Effector CD8-positive, alpha-beta T cell (primary cell): Measurements from ENCODE around the gene PHF13.

ENCODE experiments used
- DNase-seq: peaks from one replicate; lab custom pipeline; 2025; lab: John Stamatoyannopoulos, UW
- total RNA-seq, 4 experiments: gene quantifications; one replicate each; lab custom pipeline; 2026; lab: John Stamatoyannopoulos, UW

PHF13 gene
- total RNA-seq: 22.9 to 29.3 (median 25.4) reads per million in 4 experiments

DNA sequence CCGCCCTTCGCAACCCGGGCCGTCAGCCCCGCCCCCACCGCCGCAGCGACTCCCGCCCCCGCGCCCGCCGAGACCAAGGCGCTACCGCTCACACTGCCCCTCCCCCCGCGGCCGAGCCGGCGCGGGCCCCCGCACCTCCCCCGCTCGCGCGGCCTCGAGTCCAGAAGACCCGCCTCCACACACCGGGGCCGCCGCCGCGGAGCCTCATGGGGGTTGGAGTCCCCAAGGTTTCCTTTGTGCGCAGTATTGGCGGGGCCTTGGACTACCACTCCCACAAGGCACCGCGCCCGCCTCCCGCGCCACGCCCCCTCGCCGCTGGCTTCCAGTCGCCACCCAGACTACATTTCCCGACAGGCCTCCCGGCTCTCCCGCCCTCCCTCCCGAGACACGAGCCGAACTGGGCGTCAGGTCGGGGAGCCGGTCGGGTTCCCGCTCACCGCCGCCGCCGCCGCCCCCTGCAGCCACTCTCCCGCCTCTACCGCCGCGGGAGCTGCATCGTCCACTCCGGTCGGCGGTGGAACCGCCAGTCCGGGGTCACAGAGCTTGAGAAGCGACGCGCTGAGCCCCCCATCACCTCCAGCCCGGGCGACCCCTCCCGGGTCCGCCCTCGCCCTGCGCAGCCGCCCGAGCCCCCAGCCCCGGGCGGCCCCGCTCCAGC lies at the start of gene PHF13:
Gene PHF13 (plus strand): TSS at position 371 of the 658 bp plus-strand sequence. CDS start 336 bp downstream, outside the sequence.
- peak; percentile 99 for DNase-seq

DNA sequence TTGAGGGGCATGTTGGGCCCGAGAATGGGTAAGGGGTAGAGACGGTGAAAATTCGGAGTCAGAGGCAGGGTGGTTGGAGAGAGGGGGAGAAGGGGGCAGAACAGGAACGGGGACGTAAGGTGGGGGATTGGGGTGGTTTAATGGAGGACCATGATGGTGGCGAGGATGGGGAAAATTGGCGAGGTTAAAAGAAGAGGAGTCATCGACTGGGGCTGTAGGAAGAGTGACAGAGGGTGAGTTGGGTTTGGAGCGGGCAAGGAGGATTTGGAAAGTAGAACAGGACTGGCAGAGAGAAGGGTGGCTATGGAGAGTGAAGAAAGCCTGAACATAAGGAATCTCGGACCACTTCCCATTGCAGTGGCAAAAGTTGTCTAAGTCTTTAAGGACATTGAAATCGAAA lies 44.5 kb upstream of the PHF13 start:
- no peak for DNase-seq

DNA sequence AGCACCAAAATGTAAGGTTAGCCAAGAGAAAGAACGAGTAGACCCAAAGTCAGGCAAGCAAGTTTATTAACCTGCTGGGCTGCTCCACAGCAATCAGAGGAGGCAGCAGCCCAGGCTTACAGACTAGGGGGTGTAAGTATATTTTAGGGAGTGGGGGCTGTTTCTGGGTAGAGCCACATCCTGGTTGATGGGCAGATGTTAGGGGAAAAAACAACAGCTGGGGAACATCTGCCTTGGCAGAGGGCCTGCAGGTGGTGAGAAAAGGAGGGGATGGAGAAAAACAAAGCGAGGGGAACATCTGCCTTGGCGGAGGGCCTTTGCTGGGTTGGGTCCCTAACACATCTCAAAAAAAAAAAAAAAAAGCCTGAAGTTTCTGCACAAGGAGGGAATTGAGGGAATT lies 43.4 kb upstream of the PHF13 start:
- no peak for DNase-seq

DNA sequence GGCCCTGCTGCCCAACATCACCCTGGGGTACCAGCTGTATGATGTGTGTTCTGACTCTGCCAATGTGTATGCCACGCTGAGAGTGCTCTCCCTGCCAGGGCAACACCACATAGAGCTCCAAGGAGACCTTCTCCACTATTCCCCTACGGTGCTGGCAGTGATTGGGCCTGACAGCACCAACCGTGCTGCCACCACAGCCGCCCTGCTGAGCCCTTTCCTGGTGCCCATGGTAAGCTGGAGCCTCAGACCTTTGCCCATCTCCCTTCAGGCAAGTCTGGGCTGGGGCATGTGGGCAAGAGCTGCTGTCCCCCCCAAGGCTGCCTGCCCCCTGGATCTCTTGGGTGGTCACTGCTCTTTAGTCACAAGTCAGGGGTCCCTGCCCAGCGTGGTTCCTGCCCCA lies 42.5 kb upstream of the PHF13 start:
- no peak for DNase-seq

DNA sequence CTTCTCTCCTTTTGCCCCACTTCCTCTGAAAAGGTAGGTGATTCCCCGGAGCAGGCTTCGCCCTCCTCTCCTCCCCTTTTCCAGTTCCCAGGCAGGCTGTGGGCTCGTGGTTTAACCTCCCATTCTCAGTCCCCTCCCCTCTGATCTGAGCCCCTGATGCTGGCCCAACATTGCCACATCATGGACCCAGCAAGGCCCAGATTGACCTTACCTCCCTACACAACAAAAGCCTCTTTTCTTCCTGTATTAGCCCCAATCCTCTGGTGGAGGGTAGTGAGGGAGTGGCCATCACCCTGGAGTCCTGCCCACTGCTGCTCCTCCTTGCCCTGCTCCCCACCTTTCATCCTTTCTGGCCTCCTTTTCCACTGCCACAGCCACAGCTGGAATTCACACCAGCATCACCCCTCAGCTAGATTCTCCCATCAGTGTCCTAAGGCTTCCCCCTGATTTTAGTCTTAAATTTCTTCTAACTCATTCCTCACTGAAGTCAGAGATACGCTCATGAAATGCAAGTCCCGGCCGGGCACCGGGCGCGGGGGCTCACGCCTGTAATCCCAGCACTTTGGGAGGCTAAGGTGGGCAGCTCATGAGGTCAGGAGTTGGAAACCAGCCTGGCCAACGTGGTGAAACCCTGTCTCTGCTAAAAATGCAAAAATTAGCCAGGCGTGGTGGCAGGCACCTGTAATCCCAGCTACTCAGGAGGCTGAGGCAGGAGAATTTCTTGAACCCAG lies 40.7 kb upstream of the PHF13 start:
- no peak for DNase-seq

DNA sequence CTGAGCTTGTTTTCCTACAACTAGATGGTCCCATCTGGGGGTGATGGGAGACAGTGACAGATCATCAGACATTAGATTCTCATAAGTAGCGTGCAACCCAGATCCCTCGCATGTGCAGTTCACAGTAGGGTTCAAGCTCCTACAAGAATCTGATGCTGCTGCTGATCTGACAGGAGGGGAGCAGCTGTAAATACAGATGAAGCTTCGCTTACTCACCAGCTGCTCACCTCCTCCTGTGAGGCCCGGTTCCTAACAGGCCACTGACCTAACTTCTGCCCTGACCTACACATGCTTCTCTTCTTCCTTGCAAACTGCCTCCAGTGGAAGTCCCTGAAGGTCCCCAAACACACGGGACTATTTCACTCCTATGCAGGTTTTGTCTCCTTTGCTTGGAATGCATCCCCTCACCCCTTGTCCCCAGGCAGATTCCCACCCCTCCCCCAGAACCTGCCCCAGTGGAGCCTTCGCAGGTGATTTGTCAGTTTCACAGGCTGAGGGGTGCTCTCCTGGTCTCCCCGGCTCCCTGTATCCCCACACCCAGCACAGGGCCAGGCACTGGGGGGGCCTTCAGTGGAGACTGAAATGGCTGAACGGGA lies 39.4 kb upstream of the PHF13 start:
- DNase-seq: no peak

DNA sequence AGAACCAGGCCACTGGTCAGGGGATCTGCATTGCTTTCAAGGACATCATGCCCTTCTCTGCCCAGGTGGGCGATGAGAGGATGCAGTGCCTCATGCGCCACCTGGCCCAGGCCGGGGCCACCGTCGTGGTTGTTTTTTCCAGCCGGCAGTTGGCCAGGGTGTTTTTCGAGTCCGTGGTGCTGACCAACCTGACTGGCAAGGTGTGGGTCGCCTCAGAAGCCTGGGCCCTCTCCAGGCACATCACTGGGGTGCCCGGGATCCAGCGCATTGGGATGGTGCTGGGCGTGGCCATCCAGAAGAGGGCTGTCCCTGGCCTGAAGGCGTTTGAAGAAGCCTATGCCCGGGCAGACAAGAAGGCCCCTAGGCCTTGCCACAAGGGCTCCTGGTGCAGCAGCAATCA lies 38.7 kb upstream of the PHF13 start:
- DNase-seq: no peak

DNA sequence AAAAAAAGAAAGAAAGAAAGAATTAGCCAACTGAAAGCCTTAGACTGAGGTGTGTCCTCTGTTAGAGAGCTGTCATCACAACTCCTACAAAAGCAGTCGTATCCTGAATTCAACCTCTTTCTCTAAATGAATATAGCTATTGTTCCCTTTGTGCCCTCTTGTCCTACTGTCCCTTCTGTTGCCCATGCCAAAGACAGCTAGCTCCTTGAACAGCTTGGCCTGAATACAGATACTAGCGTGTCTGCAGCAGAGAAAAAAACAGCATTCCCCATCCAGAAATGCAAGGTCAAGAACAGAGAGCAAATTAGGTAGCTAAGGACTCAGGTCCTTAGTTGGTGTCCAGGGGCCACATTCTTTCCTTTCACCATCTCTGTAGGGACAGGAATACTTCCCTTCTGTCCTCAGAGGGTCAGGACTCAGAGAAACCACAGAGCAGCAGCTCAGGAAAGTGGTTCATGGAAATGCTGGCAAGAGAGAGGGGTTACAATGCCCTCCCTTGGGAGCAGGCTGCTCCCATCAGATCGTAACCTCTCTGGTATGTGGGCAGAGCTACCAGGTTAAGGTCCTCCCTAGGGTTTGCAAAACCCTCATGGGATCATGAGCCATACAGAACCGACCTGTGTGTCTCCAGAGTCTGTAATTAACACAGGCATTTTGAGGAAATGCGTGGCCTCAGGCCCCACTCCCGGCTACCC lies 35.6 kb upstream of the PHF13 start:
- DNase-seq: no peak

DNA sequence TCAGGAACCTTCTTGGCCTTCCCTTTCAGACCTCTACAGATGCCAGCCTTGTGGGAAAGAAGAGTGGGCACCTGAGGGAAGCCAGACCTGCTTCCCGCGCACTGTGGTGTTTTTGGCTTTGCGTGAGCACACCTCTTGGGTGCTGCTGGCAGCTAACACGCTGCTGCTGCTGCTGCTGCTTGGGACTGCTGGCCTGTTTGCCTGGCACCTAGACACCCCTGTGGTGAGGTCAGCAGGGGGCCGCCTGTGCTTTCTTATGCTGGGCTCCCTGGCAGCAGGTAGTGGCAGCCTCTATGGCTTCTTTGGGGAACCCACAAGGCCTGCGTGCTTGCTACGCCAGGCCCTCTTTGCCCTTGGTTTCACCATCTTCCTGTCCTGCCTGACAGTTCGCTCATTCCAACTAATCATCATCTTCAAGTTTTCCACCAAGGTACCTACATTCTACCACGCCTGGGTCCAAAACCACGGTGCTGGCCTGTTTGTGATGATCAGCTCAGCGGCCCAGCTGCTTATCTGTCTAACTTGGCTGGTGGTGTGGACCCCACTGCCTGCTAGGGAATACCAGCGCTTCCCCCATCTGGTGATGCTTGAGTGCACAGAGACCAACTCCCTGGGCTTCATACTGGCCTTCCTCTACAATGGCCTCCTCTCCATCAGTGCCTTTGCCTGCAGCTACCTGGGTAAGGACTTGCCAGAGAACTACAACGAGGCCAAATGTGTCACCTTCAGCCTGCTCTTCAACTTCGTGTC lies 34.7 kb upstream of the PHF13 start:
- DNase-seq: no peak

DNA sequence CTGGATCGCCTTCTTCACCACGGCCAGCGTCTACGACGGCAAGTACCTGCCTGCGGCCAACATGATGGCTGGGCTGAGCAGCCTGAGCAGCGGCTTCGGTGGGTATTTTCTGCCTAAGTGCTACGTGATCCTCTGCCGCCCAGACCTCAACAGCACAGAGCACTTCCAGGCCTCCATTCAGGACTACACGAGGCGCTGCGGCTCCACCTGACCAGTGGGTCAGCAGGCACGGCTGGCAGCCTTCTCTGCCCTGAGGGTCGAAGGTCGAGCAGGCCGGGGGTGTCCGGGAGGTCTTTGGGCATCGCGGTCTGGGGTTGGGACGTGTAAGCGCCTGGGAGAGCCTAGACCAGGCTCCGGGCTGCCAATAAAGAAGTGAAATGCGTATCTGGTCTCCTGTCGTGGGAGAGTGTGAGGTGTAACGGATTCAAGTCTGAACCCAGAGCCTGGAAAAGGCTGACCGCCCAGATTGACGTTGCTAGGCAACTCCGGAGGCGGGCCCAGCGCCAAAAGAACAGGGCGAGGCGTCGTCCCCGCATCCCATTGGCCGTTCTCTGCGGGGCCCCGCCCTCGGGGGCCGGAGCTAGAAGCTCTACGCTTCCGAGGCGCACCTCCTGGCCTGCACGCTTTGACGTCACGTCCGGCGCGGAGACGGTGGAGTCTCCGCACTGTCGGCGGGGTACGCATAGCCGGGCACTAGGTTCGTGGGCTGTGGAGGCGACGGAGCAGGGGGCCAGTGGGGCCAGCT lies 34.0 kb upstream of the PHF13 start, which contains the start of gene ZBTB48:
Gene ZBTB48 (plus strand): TSS at position 621 of the 745 bp plus-strand sequence. CDS start 616 bp downstream, outside the sequence.
- peak; percentile 96 for DNase-seq

DNA sequence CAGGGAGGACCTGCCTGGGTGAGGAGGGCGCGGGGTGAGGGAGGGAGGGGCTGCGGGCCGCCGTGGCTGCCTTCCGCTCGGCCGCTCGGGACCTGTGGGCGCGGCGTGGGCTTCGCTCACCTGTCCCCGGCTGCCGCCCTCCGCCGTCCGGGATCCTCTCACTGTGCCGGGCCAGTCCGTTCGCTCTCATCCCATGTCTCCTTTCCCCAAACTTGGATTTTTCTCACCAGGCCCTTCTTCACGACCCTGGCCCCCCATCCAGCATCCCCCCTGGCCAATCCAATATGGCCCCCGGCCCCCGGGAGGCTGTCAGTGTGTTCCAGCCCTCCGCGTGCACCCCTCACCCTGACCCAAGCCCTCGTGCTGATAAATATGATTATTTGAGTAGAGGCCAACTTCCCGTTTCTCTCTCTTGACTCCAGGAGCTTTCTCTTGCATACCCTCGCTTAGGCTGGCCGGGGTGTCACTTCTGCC lies 33.4 kb upstream of the PHF13 start:
- DNase-seq: no peak

DNA sequence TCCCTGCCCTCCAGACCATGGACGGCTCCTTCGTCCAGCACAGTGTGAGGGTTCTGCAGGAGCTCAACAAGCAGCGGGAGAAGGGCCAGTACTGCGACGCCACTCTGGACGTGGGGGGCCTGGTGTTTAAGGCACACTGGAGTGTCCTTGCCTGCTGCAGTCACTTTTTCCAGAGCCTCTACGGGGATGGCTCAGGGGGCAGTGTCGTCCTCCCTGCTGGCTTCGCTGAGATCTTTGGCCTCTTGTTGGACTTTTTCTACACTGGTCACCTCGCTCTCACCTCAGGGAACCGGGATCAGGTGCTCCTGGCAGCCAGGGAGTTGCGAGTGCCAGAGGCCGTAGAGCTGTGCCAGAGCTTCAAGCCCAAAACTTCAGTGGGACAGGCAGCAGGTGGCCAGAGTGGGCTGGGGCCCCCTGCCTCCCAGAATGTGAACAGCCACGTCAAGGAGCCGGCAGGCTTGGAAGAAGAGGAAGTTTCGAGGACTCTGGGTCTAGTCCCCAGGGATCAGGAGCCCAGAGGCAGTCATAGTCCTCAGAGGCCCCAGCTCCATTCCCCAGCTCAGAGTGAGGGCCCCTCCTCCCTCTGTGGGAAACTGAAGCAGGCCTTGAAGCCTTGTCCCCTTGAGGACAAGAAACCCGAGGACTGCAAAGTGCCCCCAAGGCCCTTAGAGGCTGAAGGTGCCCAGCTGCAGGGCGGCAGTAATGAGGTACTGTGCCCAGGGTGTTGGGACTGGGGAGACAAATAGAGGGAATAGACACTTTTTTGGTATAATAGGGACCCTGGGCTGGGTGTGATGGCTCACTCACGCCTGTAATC lies 32.7 kb upstream of the PHF13 start:
- DNase-seq: no peak

DNA sequence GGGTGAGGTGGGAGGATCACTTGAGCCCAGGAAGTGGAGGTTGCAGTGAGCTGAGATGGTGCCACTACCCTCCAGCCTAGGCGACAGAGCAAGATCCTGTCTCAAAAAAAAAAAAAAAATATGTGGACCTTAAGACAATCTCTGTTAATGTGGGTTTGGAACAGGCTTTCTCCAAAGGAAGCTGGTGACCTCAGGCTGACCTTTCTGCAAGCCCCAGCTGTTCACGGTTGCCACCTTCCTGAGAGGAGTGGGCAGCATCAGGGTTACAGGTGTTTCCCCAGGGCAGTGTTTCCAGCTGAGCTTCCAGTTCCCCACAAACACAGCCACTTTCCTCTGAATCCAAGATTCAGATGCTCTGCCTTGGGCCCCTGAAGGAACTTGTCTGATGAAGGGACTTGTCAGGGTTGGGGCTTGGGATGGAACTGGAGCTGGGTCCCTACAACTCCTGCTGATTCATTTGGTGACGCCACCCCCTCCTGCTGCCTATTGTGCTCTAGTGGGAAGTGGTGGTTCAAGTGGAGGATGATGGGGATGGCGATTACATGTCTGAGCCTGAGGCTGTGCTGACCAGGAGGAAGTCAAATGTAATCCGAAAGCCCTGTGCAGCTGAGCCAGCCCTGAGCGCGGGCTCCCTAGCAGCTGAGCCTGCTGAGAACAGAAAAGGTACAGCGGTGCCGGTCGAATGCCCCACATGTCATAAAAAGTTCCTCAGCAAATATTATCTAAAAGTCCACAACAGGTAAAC lies 31.8 kb upstream of the PHF13 start:
- no peak for DNase-seq

DNA sequence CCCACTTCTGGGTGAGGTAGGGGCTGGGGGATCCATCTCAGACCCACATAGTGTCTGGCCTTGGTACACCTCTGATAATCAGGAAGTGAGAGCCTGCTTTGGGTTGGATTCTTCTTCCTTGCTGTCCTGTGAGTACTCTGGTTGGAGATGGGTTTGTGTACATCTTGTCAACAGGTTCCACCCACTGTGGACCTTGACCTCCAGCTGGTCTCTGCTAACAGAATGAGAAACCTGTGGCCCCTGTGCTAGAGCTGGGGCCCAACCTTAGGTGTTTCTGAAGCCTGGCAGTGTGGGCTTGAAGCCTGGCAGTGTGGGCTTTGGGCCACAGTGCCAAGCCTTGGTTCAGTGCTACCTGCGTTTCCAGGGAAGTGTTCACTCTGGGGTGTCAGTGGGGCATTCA lies 31.2 kb upstream of the PHF13 start:
- no peak for DNase-seq

DNA sequence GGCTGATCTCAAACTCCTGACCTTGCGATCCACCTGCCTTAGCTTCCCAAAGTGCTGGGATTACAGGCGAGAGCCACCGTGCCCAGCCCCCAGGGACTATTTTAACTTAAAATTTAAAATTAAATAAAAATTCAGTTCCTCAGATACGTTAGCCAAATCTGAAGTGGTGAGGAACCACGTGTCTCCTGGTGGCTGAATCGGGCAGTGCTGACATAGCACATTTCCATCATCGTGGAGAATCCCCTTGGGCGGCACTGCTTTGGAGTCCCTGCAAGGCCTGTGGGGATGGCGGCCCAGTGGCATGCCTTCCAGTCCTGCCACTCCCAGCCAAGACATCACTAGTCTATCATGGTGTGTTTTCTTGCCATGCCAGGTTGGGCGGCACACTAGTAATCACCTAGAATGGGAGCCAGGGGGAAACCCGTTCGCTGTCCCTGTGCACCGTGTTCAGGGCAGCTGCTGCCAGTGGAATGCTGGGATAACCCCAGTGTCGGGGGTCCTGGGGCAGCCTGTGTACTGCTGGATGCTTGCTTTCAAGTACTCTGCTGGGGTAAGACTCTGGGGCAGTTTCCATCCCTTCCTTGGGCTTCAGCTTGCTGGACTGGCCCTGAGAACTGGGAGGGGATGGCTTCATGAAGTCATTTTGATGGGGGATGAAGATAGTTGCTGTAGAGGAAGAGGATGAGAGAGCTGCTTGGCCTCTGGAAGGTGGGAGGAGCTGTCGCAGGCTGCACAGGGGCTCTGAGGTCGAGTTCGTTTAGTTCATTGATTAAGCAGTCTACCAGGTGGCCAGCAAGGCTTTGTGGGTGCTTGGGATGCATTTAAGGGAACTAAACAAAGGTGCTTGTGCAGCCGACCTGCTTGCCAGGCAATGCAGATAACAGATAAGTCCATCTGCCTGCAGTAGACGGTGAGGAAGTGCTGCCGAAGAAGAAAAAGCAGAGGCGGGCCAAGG lies 29.1 kb upstream of the PHF13 start:
- no peak for DNase-seq

DNA sequence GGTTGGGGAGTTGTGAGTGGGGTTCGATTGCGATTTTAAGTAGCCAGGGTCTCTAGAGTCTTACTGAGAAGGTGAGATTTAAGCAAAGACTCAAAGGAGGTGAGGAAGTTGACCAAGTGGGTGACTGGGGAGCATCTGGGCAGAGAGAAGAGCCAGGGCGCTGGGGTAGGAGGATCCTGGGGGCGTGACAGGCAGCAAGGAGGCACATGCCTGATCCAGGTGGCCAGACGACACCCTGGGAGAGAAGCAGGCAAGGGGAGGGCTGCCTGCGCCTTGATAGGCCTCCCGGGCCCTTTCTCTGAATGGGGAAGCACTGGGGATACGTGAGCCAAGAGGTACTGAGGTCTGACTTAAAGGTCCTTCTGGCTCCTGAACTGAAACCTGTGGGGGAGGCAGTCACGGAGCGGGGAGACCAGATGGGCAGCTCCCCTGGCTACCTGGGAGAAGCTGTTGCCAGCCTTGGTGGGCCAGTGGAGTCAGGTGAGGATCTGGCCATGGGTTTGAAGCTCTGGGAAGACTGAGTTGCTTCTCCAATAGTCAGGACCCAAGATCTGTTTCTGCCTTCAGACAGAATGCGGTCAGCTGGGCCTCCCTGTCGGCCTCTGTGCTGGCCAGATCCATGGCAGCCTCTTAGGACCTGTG lies 28.3 kb upstream of the PHF13 start:
- DNase-seq: no peak

DNA sequence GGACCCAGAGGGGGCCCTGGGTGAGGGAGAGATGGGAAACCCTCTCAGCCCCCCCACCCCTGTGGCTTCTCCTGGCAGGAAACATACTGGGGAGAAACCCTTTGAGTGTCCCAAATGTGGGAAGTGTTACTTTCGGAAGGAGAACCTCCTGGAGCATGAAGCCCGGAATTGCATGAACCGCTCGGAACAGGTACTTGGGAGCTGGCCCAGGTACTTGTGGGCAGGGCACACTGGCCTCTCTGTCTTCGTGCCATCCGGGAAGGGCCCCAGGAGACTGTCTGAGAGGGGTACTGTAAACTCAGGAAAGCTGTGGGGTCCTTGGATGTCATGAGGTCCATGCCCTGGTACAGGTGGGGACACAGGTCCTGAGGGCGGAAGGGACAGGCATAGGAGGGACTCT lies 27.7 kb upstream of the PHF13 start:
- no peak for DNase-seq

DNA sequence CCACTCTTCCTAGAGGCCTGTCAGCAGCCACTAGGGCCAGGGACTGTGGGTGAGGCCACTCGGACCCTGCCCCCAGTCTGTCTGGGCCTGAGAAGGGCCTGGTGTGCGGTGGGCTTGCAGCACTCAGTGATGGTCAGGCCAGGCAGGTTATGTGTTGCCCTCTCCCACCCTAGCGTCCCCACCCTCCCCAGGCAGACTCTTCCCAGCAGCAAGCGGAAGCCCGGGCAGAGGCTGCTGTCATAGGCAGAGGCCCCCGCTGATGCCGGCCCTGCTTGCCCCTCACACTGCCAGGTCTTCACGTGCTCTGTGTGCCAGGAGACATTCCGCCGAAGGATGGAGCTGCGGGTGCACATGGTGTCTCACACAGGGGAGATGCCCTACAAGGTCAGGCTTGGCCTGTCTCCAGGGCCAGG lies 27.1 kb upstream of the PHF13 start:
- DNase-seq: no peak
